ENCODE measurements around the gene ZNF683. TPM values are rescaled to one million over a fixed set of nuclear protein-coding genes. Genes with fewer than 3 reads are reported as not detected.
A peak's percentile ranks its signal among the peaks of the same experiment; 100 is the strongest.

Gene ZNF683
- total and polyA plus RNA-seq, 2 donors (not counting 3 experiments of a cell fraction or from before 2014, with no cell fraction given) = not detected

- no peak overlapping the region for H3K9ac ChIP-seq (replicated peaks; ENCODE audit: extremely low read depth, insufficient read depth, low read length)
- POLR2A ChIA-PET = interaction anchor here (0.6 kb wide), 1 partner anchor 139 kb away, joined by 10 read pairs; no protein-coding TSS in a partner anchor
- intact Hi-C loops (cut with micrococcal nuclease) (loop anchor here (1.0 to 5.0 kb wide), 5 partner anchors 41 to 258 kb away; partner anchors contain the start of gene ZNF593), dilution Hi-C loops (cut with MboI; ENCODE audit: extremely low pct_ligation_motif_present, low sequenced_read_pairs) (no loop called here)
- CTCF ChIA-PET = interaction anchor here (0.6 to 3.2 kb wide), 31 partner anchors 9 to 429 kb away, joined by 3 to 35 read pairs (median 4); partner anchors contain the start of genes SH3BGRL3 and ZNF593
- H3K27me3 ChIP-seq (ENCODE audit: control insufficient read depth in 2 of 2, insufficient read depth in 2 of 2, low read length in 2 of 2) = peaks cover 18 to 23% of the 10 kb centered on the region in 2 experiments
- H3K4me3 ChIP-seq (replicated peaks in 1 of 3; ENCODE audit: insufficient read depth in 1 of 3, low read depth in 1 of 3, low read length in 3 of 3) = no peak overlapping the region
- no peak for TF ChIP-seq MYC (IDR thresholded peaks at IDR 0.05; ENCODE audit: low read depth, low read length)
- TF ChIP-seq CTCF (IDR thresholded peaks at IDR 0.05; ENCODE audit: extremely low read depth in 1 of 2, insufficient read depth in 1 of 2, low read depth in 1 of 2, low read length in 2 of 2) = peak; percentile 96 to 99
- H3K27ac ChIP-seq (ENCODE audit: insufficient read depth, low read depth, low read length) = no peak overlapping the region
- H2AFZ ChIP-seq (ENCODE audit: low read depth, low read length) = no peak overlapping the region
- FAIRE-seq = peak; percentile 90
- H3K36me3 ChIP-seq (ENCODE audit: control insufficient read depth in 2 of 2, extremely low read depth in 1 of 2, insufficient read depth in 2 of 2, low read length in 2 of 2) = no peaks in the 10 kb centered on the region
- H4K20me1 ChIP-seq (replicated peaks; ENCODE audit: control insufficient read depth, extremely low read depth, insufficient read depth, low read length) = no peaks in the 10 kb centered on the region
- H3K4me1 ChIP-seq (ENCODE audit: control insufficient read depth, extremely low read depth, insufficient read depth, low read length) = no peaks in the 10 kb centered on the region
- DNase-seq (ENCODE audit: low read depth, low spot score) = peak; percentile 67
- H3K9me3 ChIP-seq (replicated peaks; ENCODE audit: control insufficient read depth, insufficient read depth, low read length) = no peaks in the 10 kb centered on the region
- no peak overlapping the region for H3K4me2 ChIP-seq (ENCODE audit: insufficient read depth, low read length)
- no TSS peak for BruUV-seq (replicated peaks)
- H3K79me2 ChIP-seq (ENCODE audit: control insufficient read depth, insufficient read depth, low read length) = no peaks in the 10 kb centered on the region
- H3K9me1 ChIP-seq (replicated peaks; ENCODE audit: control insufficient read depth, extremely low read depth, insufficient read depth, low read length) = no peaks in the 10 kb centered on the region
Observed at GRCh38 chr1:26363549-26364448, 8.8 kb downstream of the ZNF683 start.

GRCh38 chr1:26362331-26362730, 10.2 kb downstream of the ZNF683 start:
- no peak for TF ChIP-seq POLR2A (IDR thresholded peaks at IDR 0.05; ENCODE audit: low read depth, low read length)
- no peak overlapping the region for H3K9ac ChIP-seq (replicated peaks; ENCODE audit: extremely low read depth, insufficient read depth, low read length)
- no TSS peak for BruUV-seq (replicated peaks)
- H3K4me2 ChIP-seq (ENCODE audit: insufficient read depth, low read length) = no peak overlapping the region
- DNase-seq (ENCODE audit: low read depth, low spot score) (no peak), FAIRE-seq (no peak)
- H3K9me3 ChIP-seq (replicated peaks; ENCODE audit: control insufficient read depth, insufficient read depth, low read length) = no peaks in the 10 kb centered on the region
- H3K4me1 ChIP-seq (ENCODE audit: control insufficient read depth, extremely low read depth, insufficient read depth, low read length) = no peaks in the 10 kb centered on the region
- H3K27me3 ChIP-seq (ENCODE audit: control insufficient read depth in 2 of 2, insufficient read depth in 2 of 2, low read length in 2 of 2) = peaks cover 23 to 25% of the 10 kb centered on the region in 2 experiments
- ChIA-PET CTCF (interaction anchor here (1.0 to 3.2 kb wide), 8 partner anchors 12 to 327 kb away, joined by 3 to 16 read pairs (median 10); no protein-coding TSS in a partner anchor), POLR2A (no interaction called here)
- no peaks in the 10 kb centered on the region for H3K36me3 ChIP-seq (ENCODE audit: control insufficient read depth in 2 of 2, extremely low read depth in 1 of 2, insufficient read depth in 2 of 2, low read length in 2 of 2)
- dilution Hi-C loops (cut with MboI; ENCODE audit: extremely low pct_ligation_motif_present, low sequenced_read_pairs) (no loop called here), intact Hi-C loops (cut with micrococcal nuclease) (loop anchor here (2.0 to 5.0 kb wide), 2 partner anchors 40 to 88 kb away; no protein-coding TSS in a partner anchor)
- H4K20me1 ChIP-seq (replicated peaks; ENCODE audit: control insufficient read depth, extremely low read depth, insufficient read depth, low read length) = no peaks in the 10 kb centered on the region
- no peaks in the 10 kb centered on the region for H3K9me1 ChIP-seq (replicated peaks; ENCODE audit: control insufficient read depth, extremely low read depth, insufficient read depth, low read length)
- H3K27ac ChIP-seq (ENCODE audit: insufficient read depth, low read depth, low read length) = no peak overlapping the region
- H3K79me2 ChIP-seq (ENCODE audit: control insufficient read depth, insufficient read depth, low read length) = no peaks in the 10 kb centered on the region
- H2AFZ ChIP-seq (ENCODE audit: low read depth, low read length) = no peak overlapping the region
- no peak overlapping the region for H3K4me3 ChIP-seq (replicated peaks in 1 of 3; ENCODE audit: insufficient read depth in 1 of 3, low read depth in 1 of 3, low read length in 3 of 3)

Data from endothelial cell of umbilical vein (primary cell).